Activated CD8-positive, alpha-beta memory T cell treated with anti-CD3 and anti-CD28 coated beads, Interleukin-2, amount 50 U/mL, for 24 hours (primary cell): ENCODE data around the gene FBXW4.

Source experiments
- DNase-seq: peaks from one replicate; pipeline ENCODE4 v3.0.0-alpha.2; 2020; ENCODE audit errors: extremely low read depth

Gene FBXW4

GRCh38 chr10:101587725-101588653, 107.0 kb downstream of the FBXW4 start, which contains the start of the genes DPCD and POLL:
Gene DPCD, plus strand, starts transcription at chr10:101588321. Its CDS starts 16 bp downstream, at chr10:101588337.
Gene POLL, minus strand, starts transcription at chr10:101588257. Its CDS starts 897 bp downstream, at chr10:101587360.
- peak; percentile 84 for DNase-seq

- DNase-seq = no peak
Observed at GRCh38 chr10:101585841-101586240, 109.1 kb downstream of the FBXW4 start.

- DNase-seq = no peak
Observed at GRCh38 chr10:101580486-101581399, 114.2 kb downstream of the FBXW4 start.

GRCh38 chr10:101579516-101579870, 115.5 kb downstream of the FBXW4 start:
- no peak for DNase-seq

- DNase-seq = no peak
Observed at GRCh38 chr10:101578803-101579515, 116.0 kb downstream of the FBXW4 start.

GRCh38 chr10:101578192-101578591, 116.8 kb downstream of the FBXW4 start:
- DNase-seq = no peak

GRCh38 chr10:101577121-101577871, 117.7 kb downstream of the FBXW4 start:
- no peak for DNase-seq

GRCh38 chr10:101576211-101576863, 118.6 kb downstream of the FBXW4 start:
- DNase-seq = no peak

GRCh38 chr10:101575580-101576210, 119.3 kb downstream of the FBXW4 start:
- DNase-seq = no peak

GRCh38 chr10:101575091-101575490, 119.9 kb downstream of the FBXW4 start:
- DNase-seq = no peak

- DNase-seq = no peak
Observed at GRCh38 chr10:101573885-101574753, 120.9 kb downstream of the FBXW4 start.

GRCh38 chr10:101572785-101573184, 122.2 kb downstream of the FBXW4 start:
- DNase-seq = no peak

- no peak for DNase-seq
Observed at GRCh38 chr10:101572126-101572525, 122.8 kb downstream of the FBXW4 start.

GRCh38 chr10:101571271-101571925, 123.6 kb downstream of the FBXW4 start:
- no peak for DNase-seq

- DNase-seq = no peak
Observed at GRCh38 chr10:101570428-101571270, 124.3 kb downstream of the FBXW4 start.

- peak; percentile 44 for DNase-seq
Observed at GRCh38 chr10:101569622-101570427, 125.1 kb downstream of the FBXW4 start.

- no peak for DNase-seq
Observed at GRCh38 chr10:101569323-101569621, 125.7 kb downstream of the FBXW4 start.
